ENCODE data around the gene PPP1R8.
"Not testable (repeated sequence)": the region's sequence is repeated elsewhere in the genome, so short reads cannot be mapped to it uniquely, and the experiment has no call there.

The PPP1R8 gene

GRCh38 chr1:27855085-27855484 is 24.5 kb downstream of the PPP1R8 start:
- H4K20me1 ChIP-seq (ENCODE audit: insufficient read depth, low read length) = no peaks in the 10 kb centered on the region
- TF ChIP-seq EZH2 (IDR thresholded peaks at IDR 0.05; ENCODE audit: borderline replicate concordance, low read length) = no peak
- TF ChIP-seq, protein P1, sequence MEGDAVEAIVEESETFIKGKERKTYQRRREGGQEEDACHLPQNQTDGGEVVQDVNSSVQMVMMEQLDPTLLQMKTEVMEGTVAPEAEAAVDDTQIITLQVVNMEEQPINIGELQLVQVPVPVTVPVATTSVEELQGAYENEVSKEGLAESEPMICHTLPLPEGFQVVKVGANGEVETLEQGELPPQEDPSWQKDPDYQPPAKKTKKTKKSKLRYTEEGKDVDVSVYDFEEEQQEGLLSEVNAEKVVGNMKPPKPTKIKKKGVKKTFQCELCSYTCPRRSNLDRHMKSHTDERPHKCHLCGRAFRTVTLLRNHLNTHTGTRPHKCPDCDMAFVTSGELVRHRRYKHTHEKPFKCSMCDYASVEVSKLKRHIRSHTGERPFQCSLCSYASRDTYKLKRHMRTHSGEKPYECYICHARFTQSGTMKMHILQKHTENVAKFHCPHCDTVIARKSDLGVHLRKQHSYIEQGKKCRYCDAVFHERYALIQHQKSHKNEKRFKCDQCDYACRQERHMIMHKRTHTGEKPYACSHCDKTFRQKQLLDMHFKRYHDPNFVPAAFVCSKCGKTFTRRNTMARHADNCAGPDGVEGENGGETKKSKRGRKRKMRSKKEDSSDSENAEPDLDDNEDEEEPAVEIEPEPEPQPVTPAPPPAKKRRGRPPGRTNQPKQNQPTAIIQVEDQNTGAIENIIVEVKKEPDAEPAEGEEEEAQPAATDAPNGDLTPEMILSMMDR (IDR thresholded peaks at IDR 0.05; ENCODE audit: low read length) = no peak
- no peak overlapping the region for H3K27ac ChIP-seq (ENCODE audit: low read depth, low read length, poor library complexity, severe bottlenecking)
- H3K79me2 ChIP-seq (ENCODE audit: insufficient read depth, low read length) = no peaks in the 10 kb centered on the region
- H3K27me3 ChIP-seq (ENCODE audit: insufficient read depth, low read length) = no peaks in the 10 kb centered on the region
- H3F3A ChIP-seq (ENCODE audit: insufficient read depth, low read length) = no peaks in the 10 kb centered on the region; the same call in 1 of the 2 replicates
- no peaks in the 10 kb centered on the region for H3K9me3 ChIP-seq (ENCODE audit: low read length)
- peaks cover 8% of the 10 kb centered on the region for H3K4me1 ChIP-seq (ENCODE audit: insufficient read depth, low read length, severe bottlenecking)
- H3K9me2 ChIP-seq (ENCODE audit: low read depth, low read length) = no peaks in the 10 kb centered on the region
- no peak overlapping the region for H3K4me3 ChIP-seq (ENCODE audit: low read depth, low read length, poor library complexity, severe bottlenecking)
- H3K4me2 ChIP-seq (ENCODE audit: low read length) = no peak overlapping the region
- peaks cover 19% of the 10 kb centered on the region for H3K36me3 ChIP-seq (ENCODE audit: insufficient read depth, low read length)
- no peak overlapping the region for H3K9ac ChIP-seq (ENCODE audit: low read length)
- H2AFZ ChIP-seq (ENCODE audit: low read length) = no peak overlapping the region

DNA sequence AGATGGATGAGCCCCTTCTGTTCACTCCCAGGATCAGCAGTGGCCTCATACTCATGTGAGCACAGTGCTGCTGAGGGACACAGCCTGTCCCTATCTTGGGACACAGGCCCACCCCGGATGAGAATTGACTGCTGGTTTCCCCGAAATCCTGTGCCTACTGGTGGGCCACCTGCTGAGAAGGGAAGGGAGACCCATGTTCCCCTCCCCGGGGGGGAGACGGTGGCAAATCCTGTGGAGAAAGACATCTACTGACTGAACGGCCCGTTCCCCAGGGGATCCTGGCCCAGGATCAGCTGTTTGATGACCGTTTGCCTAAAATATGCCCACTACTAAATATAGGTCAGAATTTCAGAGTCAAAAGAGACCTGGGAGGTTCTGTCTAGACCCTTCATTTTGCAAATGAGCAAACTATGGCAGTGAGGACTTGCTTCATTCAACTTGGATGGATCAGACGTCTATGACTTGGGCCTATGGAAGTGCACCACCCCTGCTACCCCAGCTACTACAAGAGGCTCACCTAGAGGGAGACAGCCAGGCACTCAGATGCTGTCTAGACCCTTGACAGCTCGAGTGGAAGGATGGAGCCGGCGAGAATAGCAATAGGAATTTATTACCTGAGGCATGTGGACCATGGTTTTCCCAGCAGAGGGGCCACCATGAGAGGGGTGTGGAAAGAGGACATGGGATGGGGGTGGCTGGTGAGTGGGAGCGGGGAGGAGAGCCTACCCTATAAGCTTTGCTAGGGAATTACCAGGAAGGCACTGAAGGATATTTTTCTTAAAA is 26.2 kb downstream of the PPP1R8 start:
- no peaks in the 10 kb centered on the region for H3F3A ChIP-seq (ENCODE audit: insufficient read depth, low read length)
- H3K27me3 ChIP-seq (ENCODE audit: insufficient read depth, low read length) = no peaks in the 10 kb centered on the region
- H3K4me3 ChIP-seq (ENCODE audit: low read depth, low read length, poor library complexity, severe bottlenecking) = no peak overlapping the region
- no peak overlapping the region for H3K9ac ChIP-seq (ENCODE audit: low read length)
- H2AFZ ChIP-seq (ENCODE audit: low read length) = no peak overlapping the region
- no peaks in the 10 kb centered on the region for H3K79me2 ChIP-seq (ENCODE audit: insufficient read depth, low read length)
- no peak overlapping the region for H3K27ac ChIP-seq (ENCODE audit: low read depth, low read length, poor library complexity, severe bottlenecking)
- no peaks in the 10 kb centered on the region for H3K9me3 ChIP-seq (ENCODE audit: low read length)
- H3K36me3 ChIP-seq (ENCODE audit: insufficient read depth, low read length) = peaks cover 2% of the 10 kb centered on the region
- peaks cover 8% of the 10 kb centered on the region for H3K4me1 ChIP-seq (ENCODE audit: insufficient read depth, low read length, severe bottlenecking)
- no peaks in the 10 kb centered on the region for H3K9me2 ChIP-seq (ENCODE audit: low read depth, low read length)
- no peaks in the 10 kb centered on the region for H4K20me1 ChIP-seq (ENCODE audit: insufficient read depth, low read length)
- TF ChIP-seq EZH2 (IDR thresholded peaks at IDR 0.05; ENCODE audit: borderline replicate concordance, low read length) = no peak
- no peak overlapping the region for H3K4me2 ChIP-seq (ENCODE audit: low read length)

- H3K27me3 ChIP-seq (ENCODE audit: insufficient read depth, low read length); H3K4me1 ChIP-seq (ENCODE audit: insufficient read depth, low read length, severe bottlenecking); H4K20me1 ChIP-seq (ENCODE audit: insufficient read depth, low read length); H3K79me2 ChIP-seq (ENCODE audit: insufficient read depth, low read length); H3K4me2 ChIP-seq (ENCODE audit: low read length); H2AFZ ChIP-seq (ENCODE audit: low read length); H3K9me2 ChIP-seq (ENCODE audit: low read depth, low read length); H3K9me3 ChIP-seq (ENCODE audit: low read length); H3K27ac ChIP-seq (ENCODE audit: low read depth, low read length, poor library complexity, severe bottlenecking); H3K36me3 ChIP-seq (ENCODE audit: insufficient read depth, low read length); H3F3A ChIP-seq (ENCODE audit: insufficient read depth, low read length); H3K4me3 ChIP-seq (ENCODE audit: low read depth, low read length, poor library complexity, severe bottlenecking); H3K9ac ChIP-seq (ENCODE audit: low read length): not testable (repeated sequence)
Measured at GRCh38 chr1:27857552-27857951, 27.0 kb downstream of the PPP1R8 start.

GRCh38 chr1:27858072-27858948 is 27.7 kb downstream of the PPP1R8 start:
- Histone ChIP-seq H3K36me3 (ENCODE audit: insufficient read depth, low read length) (no peaks in the 10 kb centered on the region), H3K9ac (ENCODE audit: low read length) (no peak overlapping the region; the same call in 1 of the 2 replicates), H3K4me3 (ENCODE audit: low read depth, low read length, poor library complexity, severe bottlenecking) (no peak overlapping the region), H3K4me1 (ENCODE audit: insufficient read depth, low read length, severe bottlenecking) (peaks cover 10% of the 10 kb centered on the region), H2AFZ (ENCODE audit: low read length) (no peak overlapping the region), H3K4me2 (ENCODE audit: low read length) (no peak overlapping the region; the same call in 1 of the 2 replicates), H3K9me3 (ENCODE audit: low read length) (no peaks in the 10 kb centered on the region), H4K20me1 (ENCODE audit: insufficient read depth, low read length) (no peaks in the 10 kb centered on the region), H3K79me2 (ENCODE audit: insufficient read depth, low read length) (no peaks in the 10 kb centered on the region), H3K27ac (ENCODE audit: low read depth, low read length, poor library complexity, severe bottlenecking) (no peak overlapping the region), H3K9me2 (ENCODE audit: low read depth, low read length) (no peaks in the 10 kb centered on the region), H3F3A (ENCODE audit: insufficient read depth, low read length) (no peaks in the 10 kb centered on the region), H3K27me3 (ENCODE audit: insufficient read depth, low read length) (no peaks in the 10 kb centered on the region)
- TF ChIP-seq, protein P1 (IDR thresholded peaks at IDR 0.05; ENCODE audit: low read length) = peak; percentile 99
- no peak for TF ChIP-seq EZH2 (IDR thresholded peaks at IDR 0.05; ENCODE audit: borderline replicate concordance, low read length)
